ENCODE results near the gene BDKRB2. TPM values are rescaled to one million over a fixed set of nuclear protein-coding genes. Genes with fewer than 3 reads are reported as not detected.

BDKRB2 gene
- total RNA-seq, 1 experiment from 2014 or later, result 0.05 TPM

DNA sequence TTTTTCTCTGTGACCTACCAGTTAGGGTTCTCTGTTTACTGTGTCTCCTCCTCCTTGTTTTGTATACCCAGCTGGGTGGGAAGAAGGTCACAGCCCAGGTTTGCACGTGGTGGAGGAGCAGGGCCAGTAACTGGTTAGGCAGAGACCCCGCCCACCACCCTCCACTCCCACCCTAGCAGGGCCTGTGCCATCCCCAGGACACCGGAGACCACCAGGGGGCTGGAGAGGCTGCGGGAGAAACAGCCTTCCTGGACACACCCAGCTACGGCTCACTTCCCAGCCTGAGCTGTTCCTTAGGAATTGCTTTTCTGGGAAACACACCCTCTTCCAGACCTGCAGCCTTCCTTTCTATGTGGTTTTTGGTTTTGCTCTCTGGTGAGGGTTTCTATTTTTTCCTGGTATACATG, 21.1 kb downstream of the BDKRB2 start:
- in situ Hi-C loops (cut with HindIII; ENCODE audit: low pct_unique_long_range_greater_than_20kb, low sequenced_read_pairs), result no loop called here
- BruUV-seq (replicated peaks), result no TSS peak
- Histone ChIP-seq H3K4me1 (ENCODE audit: control insufficient read depth, insufficient read depth, low read length) (no peaks in the 10 kb centered on the region), H3K4me3 (ENCODE audit: low read depth in 2 of 2, low read length in 2 of 2) (no peak overlapping the region), H3K36me3 (ENCODE audit: control insufficient read depth, insufficient read depth, low read length) (no peaks in the 10 kb centered on the region), H3K9me3 (ENCODE audit: control insufficient read depth, insufficient read depth, low read depth, low read length) (no peaks in the 10 kb centered on the region), H3K27me3 (ENCODE audit: control insufficient read depth, insufficient read depth, low read length) (no peaks in the 10 kb centered on the region), H3K27ac (ENCODE audit: low read length) (no peak overlapping the region)
- intact Hi-C loops (cut with micrococcal nuclease; ENCODE audit: unreplicated experiment), result no loop called here
- ChIA-PET POLR2A (no interaction called here), CTCF (no interaction called here)
- ATAC-seq, result no peak
- no peak for DNase-seq (ENCODE audit: low read depth, low spot score)
- TF ChIP-seq, protein P1, sequence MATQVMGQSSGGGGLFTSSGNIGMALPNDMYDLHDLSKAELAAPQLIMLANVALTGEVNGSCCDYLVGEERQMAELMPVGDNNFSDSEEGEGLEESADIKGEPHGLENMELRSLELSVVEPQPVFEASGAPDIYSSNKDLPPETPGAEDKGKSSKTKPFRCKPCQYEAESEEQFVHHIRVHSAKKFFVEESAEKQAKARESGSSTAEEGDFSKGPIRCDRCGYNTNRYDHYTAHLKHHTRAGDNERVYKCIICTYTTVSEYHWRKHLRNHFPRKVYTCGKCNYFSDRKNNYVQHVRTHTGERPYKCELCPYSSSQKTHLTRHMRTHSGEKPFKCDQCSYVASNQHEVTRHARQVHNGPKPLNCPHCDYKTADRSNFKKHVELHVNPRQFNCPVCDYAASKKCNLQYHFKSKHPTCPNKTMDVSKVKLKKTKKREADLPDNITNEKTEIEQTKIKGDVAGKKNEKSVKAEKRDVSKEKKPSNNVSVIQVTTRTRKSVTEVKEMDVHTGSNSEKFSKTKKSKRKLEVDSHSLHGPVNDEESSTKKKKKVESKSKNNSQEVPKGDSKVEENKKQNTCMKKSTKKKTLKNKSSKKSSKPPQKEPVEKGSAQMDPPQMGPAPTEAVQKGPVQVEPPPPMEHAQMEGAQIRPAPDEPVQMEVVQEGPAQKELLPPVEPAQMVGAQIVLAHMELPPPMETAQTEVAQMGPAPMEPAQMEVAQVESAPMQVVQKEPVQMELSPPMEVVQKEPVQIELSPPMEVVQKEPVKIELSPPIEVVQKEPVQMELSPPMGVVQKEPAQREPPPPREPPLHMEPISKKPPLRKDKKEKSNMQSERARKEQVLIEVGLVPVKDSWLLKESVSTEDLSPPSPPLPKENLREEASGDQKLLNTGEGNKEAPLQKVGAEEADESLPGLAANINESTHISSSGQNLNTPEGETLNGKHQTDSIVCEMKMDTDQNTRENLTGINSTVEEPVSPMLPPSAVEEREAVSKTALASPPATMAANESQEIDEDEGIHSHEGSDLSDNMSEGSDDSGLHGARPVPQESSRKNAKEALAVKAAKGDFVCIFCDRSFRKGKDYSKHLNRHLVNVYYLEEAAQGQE (IDR thresholded peaks at IDR 0.05; ENCODE audit: insufficient read depth in 1 of 2, low read depth in 2 of 2, low read length in 1 of 2), result no peak
- TF ChIP-seq TCF7L2 (IDR thresholded peaks at IDR 0.05; ENCODE audit: low read depth, low read length), result no peak

DNA sequence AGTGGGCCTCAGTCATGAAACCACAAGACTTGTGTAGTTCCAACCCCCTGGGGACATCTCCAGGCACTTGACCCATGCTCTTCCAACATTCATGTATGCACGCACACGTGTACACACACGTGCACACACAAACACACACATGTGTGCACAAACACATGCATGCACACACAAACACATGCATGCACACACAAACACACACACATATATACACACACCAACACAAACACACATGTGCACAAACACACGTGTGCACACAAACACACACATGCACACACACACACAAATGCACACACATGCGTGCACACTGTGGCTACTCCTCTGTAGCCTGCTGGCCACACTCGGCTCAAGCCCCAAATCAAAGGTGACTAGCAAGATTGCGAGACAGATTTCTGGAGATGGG, 22.8 kb downstream of the BDKRB2 start:
- ChIA-PET POLR2A (no interaction called here), CTCF (no interaction called here)
- Histone ChIP-seq H3K27ac (ENCODE audit: low read length) (no peak overlapping the region), H3K4me1 (ENCODE audit: control insufficient read depth, insufficient read depth, low read length) (no peaks in the 10 kb centered on the region), H3K9me3 (ENCODE audit: control insufficient read depth, insufficient read depth, low read depth, low read length) (no peaks in the 10 kb centered on the region), H3K4me3 (ENCODE audit: low read depth in 2 of 2, low read length in 2 of 2) (no peak overlapping the region), H3K27me3 (ENCODE audit: control insufficient read depth, insufficient read depth, low read length) (no peaks in the 10 kb centered on the region), H3K36me3 (ENCODE audit: control insufficient read depth, insufficient read depth, low read length) (no peaks in the 10 kb centered on the region)
- in situ Hi-C loops (cut with HindIII; ENCODE audit: low pct_unique_long_range_greater_than_20kb, low sequenced_read_pairs), result no loop called here
- TF ChIP-seq, protein P1 (IDR thresholded peaks at IDR 0.05; ENCODE audit: insufficient read depth in 1 of 2, low read depth in 2 of 2, low read length in 1 of 2), result no peak
- TF ChIP-seq, protein P2, sequence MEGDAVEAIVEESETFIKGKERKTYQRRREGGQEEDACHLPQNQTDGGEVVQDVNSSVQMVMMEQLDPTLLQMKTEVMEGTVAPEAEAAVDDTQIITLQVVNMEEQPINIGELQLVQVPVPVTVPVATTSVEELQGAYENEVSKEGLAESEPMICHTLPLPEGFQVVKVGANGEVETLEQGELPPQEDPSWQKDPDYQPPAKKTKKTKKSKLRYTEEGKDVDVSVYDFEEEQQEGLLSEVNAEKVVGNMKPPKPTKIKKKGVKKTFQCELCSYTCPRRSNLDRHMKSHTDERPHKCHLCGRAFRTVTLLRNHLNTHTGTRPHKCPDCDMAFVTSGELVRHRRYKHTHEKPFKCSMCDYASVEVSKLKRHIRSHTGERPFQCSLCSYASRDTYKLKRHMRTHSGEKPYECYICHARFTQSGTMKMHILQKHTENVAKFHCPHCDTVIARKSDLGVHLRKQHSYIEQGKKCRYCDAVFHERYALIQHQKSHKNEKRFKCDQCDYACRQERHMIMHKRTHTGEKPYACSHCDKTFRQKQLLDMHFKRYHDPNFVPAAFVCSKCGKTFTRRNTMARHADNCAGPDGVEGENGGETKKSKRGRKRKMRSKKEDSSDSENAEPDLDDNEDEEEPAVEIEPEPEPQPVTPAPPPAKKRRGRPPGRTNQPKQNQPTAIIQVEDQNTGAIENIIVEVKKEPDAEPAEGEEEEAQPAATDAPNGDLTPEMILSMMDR (IDR thresholded peaks at IDR 0.05), result no peak
- TF ChIP-seq TCF7L2 (IDR thresholded peaks at IDR 0.05; ENCODE audit: low read depth, low read length) (no peak), SIN3A (IDR thresholded peaks at IDR 0.05; ENCODE audit: borderline replicate concordance, insufficient read depth, low read depth, low read length) (no peak), POLR2AphosphoS5 (IDR thresholded peaks at IDR 0.05; ENCODE audit: low read depth, low read length) (no peak)
- ATAC-seq (no peak), DNase-seq (ENCODE audit: low read depth, low spot score) (no peak)
- no TSS peak for BruUV-seq (replicated peaks)
- intact Hi-C loops (cut with micrococcal nuclease; ENCODE audit: unreplicated experiment), result no loop called here
